Type B pancreatic cell (in vitro differentiated cells): ENCODE measurements around the gene RPL10A. TPM values are rescaled to one million over a fixed set of nuclear protein-coding genes. Genes with fewer than 3 reads are reported as not detected.
"Not testable (repeated sequence)": the region's sequence is repeated elsewhere in the genome, so short reads cannot be mapped to it uniquely, and the experiment has no call there.

Experiments used
- DNase-seq: peaks from one replicate; pipeline ENCODE4 v3.0.0; 2021; ENCODE audit warnings: mixed read lengths; ENCODE audit not compliant: unreplicated experiment; ENCODE audit errors: extremely low spot score
- H3K27ac Mint-ChIP-seq: 2 replicates; pipeline ENCODE4 v1.8.0; 2021; ENCODE audit warnings: mild to moderate bottlenecking, mixed read lengths
- H3K27me3 Mint-ChIP-seq: 2 replicates; pipeline ENCODE4 v1.8.0; 2021; ENCODE audit warnings: mixed read lengths
- H3K36me3 Mint-ChIP-seq: 2 replicates; pipeline ENCODE4 v1.8.0; 2021; ENCODE audit warnings: mixed read lengths
- H3K4me1 Mint-ChIP-seq: one replicate; pipeline ENCODE4 v1.8.0; 2021; ENCODE audit warnings: mixed read lengths; ENCODE audit not compliant: unreplicated experiment
- H3K4me3 Mint-ChIP-seq: 2 replicates; pipeline ENCODE4 v1.8.0; 2021; ENCODE audit warnings: mild to moderate bottlenecking, mixed read lengths
- H3K9me3 Mint-ChIP-seq: 2 replicates; pipeline ENCODE4 v1.8.0; 2021; ENCODE audit warnings: mixed read lengths
- total RNA-seq: library from RNA; stranded (reverse); gene quantifications from 2 replicates; pipeline ENCODE4 v1.2.1, GENCODE V29; 2021; ENCODE audit warnings: low replicate concordance
- TF ChIP-seq, protein P1 (sequence below): fragments of 200-600 bp; sonication (generic); conservative IDR thresholded peaks from 2 replicates; pipeline ENCODE4 v1.5.0; 2021; ENCODE audit warnings: antibody characterized with exemption, mild to moderate bottlenecking

The RPL10A gene
- total RNA-seq, 1 donor from 2014 or later, result 1,808 TPM

DNA sequence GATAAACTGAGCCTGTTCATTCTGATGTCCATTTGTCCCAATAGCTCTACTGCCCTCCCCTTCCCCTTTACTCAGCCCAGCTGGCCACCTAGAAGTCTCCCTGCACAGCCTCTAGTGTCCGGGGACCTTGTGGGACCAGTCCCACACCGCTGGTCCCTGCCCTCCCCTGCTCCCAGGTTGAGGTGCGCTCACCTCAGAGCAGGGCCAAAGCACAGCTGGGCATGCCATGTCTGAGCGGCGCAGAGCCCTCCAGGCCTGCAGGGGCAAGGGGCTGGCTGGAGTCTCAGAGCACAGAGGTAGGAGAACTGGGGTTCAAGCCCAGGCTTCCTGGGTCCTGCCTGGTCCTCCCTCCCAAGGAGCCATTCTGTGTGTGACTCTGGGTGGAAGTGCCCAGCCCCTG, 40.8 kb upstream of the RPL10A start:
- H3K9me3 Mint-ChIP-seq, result no peaks in the 10 kb centered on the region
- H3K36me3 Mint-ChIP-seq, result peaks cover 7% of the 10 kb centered on the region
- DNase-seq, result no peak
- no peak overlapping the region for H3K27ac Mint-ChIP-seq
- TF ChIP-seq, protein P1, sequence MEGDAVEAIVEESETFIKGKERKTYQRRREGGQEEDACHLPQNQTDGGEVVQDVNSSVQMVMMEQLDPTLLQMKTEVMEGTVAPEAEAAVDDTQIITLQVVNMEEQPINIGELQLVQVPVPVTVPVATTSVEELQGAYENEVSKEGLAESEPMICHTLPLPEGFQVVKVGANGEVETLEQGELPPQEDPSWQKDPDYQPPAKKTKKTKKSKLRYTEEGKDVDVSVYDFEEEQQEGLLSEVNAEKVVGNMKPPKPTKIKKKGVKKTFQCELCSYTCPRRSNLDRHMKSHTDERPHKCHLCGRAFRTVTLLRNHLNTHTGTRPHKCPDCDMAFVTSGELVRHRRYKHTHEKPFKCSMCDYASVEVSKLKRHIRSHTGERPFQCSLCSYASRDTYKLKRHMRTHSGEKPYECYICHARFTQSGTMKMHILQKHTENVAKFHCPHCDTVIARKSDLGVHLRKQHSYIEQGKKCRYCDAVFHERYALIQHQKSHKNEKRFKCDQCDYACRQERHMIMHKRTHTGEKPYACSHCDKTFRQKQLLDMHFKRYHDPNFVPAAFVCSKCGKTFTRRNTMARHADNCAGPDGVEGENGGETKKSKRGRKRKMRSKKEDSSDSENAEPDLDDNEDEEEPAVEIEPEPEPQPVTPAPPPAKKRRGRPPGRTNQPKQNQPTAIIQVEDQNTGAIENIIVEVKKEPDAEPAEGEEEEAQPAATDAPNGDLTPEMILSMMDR, result no peak
- H3K4me3 Mint-ChIP-seq, result no peak overlapping the region
- H3K4me1 Mint-ChIP-seq, result no peaks in the 10 kb centered on the region
- no peaks in the 10 kb centered on the region for H3K27me3 Mint-ChIP-seq

DNA sequence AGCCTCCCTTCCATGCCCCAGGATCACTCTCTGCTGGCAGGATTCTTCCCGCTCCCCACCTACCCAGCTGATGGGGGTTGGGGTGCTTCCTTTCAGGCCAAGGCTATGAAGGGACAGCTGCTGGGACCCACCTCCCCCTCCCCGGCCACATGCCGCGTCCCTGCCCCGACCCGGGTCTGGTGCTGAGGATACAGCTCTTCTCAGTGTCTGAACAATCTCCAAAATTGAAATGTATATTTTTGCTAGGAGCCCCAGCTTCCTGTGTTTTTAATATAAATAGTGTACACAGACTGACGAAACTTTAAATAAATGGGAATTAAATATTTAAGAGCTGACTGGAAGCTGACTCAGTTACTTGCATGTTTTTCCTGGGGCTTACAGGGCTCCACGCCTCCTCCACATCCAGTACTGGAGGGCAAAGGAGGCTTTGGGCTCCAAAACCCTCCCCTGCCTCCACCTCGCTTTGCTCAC, 40.3 kb upstream of the RPL10A start:
- no peak for DNase-seq
- Mint-ChIP-seq H3K4me1 (no peaks in the 10 kb centered on the region), H3K36me3 (peaks cover 7% of the 10 kb centered on the region), H3K27ac (no peak overlapping the region), H3K4me3 (no peak overlapping the region), H3K27me3 (no peaks in the 10 kb centered on the region), H3K9me3 (no peaks in the 10 kb centered on the region)
- TF ChIP-seq, protein P1, result no peak

DNA sequence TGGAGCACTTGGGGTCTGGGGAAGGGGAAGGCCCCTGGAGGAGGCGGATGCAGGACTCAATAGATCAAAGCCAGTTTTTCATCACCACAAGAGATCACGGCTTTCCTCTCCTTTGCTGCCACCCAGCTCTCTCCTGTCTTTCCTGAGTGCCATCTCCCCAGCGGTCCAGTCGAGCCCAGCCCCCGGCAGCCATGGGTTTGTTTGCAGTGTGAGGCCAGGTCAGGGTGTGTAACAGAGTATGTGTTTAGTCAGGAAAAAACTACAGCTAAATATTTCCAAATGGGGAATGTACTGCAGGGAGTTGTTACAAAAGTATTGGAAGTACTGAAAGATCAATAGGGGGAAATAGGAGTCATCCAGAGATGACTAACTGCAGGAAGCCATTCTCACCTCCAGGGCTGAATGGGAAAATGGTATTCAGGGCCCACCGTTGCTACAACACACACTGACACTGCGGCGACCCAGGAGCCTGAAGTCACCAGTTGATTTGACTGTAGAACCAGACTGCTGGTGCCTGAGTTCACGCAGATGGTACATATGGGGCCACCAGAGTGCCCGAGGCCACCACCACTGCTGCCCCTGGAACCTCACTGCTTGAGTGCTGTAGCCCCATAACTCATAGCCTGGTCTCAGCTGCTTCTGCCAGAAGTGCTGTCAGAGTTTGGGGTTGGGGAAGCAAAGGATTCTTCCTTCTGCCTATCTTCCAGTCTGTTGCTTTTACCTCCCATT, 39.6 kb upstream of the RPL10A start:
- no peak overlapping the region for H3K27ac Mint-ChIP-seq
- no peaks in the 10 kb centered on the region for H3K4me1 Mint-ChIP-seq
- DNase-seq, result no peak
- no peaks in the 10 kb centered on the region for H3K9me3 Mint-ChIP-seq
- H3K27me3 Mint-ChIP-seq, result no peaks in the 10 kb centered on the region
- no peak overlapping the region for H3K4me3 Mint-ChIP-seq
- TF ChIP-seq, protein P1, result no peak
- H3K36me3 Mint-ChIP-seq, result peaks cover 7% of the 10 kb centered on the region

DNA sequence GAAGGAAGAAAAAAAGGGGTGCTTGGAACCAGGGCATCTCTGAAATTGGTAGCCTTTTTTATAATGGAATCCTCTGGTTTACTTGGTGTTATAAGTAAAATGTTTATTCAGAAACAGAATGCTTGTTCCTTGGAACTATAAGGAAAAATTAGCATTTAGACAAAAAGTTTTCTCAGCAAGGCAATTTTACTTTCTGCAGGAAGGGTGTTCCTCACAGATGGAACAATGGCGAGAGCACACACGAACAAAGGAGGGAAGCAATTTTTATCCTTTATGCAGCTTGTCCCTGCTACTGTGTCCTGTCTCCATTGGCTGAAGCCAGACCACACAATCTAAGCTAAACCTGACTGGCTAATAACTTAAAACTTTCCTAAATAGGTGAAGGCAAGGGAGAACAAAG, 38.7 kb upstream of the RPL10A start:
- H3K4me3 Mint-ChIP-seq, result no peak overlapping the region
- no peak for DNase-seq
- H3K4me1 Mint-ChIP-seq, result no peaks in the 10 kb centered on the region
- no peaks in the 10 kb centered on the region for H3K27me3 Mint-ChIP-seq
- H3K36me3 Mint-ChIP-seq, result peaks cover 7% of the 10 kb centered on the region
- no peak overlapping the region for H3K27ac Mint-ChIP-seq
- TF ChIP-seq, protein P1, result no peak
- no peaks in the 10 kb centered on the region for H3K9me3 Mint-ChIP-seq

DNA sequence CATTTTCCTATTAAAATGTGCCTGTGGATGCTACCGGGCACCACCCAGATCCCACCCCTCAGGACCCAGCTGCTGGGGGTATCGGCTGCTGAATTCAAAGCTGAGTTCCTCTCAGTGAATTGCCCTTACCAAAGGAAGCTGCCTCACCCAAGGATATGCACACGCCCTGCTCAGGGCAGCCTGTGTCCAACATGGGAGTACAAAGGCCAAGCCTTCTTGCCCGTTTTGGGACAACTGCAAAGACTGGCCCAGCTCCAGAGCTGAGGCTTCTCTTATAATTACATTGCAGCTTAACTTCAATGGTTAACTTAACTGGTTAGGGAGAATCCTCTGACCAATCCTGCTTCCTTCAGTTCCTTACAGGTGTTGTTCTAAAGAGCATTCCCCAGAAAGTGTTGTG, 35.9 kb upstream of the RPL10A start:
- peaks cover 7% of the 10 kb centered on the region for H3K36me3 Mint-ChIP-seq
- TF ChIP-seq, protein P1, result no peak
- H3K4me3 Mint-ChIP-seq, result no peak overlapping the region
- no peak overlapping the region for H3K27ac Mint-ChIP-seq
- DNase-seq, result no peak
- H3K9me3 Mint-ChIP-seq, result no peaks in the 10 kb centered on the region
- no peaks in the 10 kb centered on the region for H3K27me3 Mint-ChIP-seq
- H3K4me1 Mint-ChIP-seq, result no peaks in the 10 kb centered on the region

DNA sequence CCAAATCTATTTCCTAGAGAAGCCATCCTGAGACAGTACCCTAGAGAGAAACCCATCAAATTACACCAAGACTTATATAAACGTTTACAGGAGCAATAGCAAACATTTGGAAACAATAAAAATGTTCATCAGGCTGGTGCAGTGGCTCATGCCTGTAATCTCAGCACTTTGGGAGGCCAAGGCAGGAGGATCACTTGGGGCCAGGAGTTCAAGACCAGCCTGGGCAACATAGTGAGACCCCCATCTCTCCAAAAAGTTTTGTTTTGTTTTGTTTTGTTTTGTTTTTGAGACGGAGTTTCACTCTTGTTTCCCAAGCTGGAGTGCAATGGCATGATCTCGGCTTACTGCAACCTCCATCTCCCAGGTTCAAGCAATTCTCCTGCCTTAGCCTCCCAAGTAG, 35.5 kb upstream of the RPL10A start:
- not testable (repeated sequence) for DNase-seq, H3K9me3 Mint-ChIP-seq, H3K4me1 Mint-ChIP-seq, H3K27ac Mint-ChIP-seq, H3K27me3 Mint-ChIP-seq, H3K4me3 Mint-ChIP-seq, H3K36me3 Mint-ChIP-seq
